Adipocyte (in vitro differentiated cells): ENCODE data around the gene UBE2Q2.
A peak's percentile ranks its signal among the peaks of the same experiment; 100 is the strongest.

Experiments
- DNase-seq: peaks from one replicate; pipeline ENCODE4 v3.0.0-alpha.2; 2015; ENCODE audit warnings: low read depth
- H3K27me3 ChIP-seq: replicated peaks from 2 replicates; pipeline ENCODE4 v1.7.0; 2013; ENCODE audit warnings: mild to moderate bottlenecking, low read length, moderate library complexity; ENCODE audit not compliant: control insufficient read depth, insufficient read depth
- H3K36me3 ChIP-seq: 2 replicates; pipeline ENCODE4 v1.7.0; 2013; ENCODE audit warnings: low read length, mild to moderate bottlenecking, moderate library complexity; ENCODE audit not compliant: control insufficient read depth, insufficient read depth, severe bottlenecking
- H3K4me1 ChIP-seq: 2 replicates; pipeline ENCODE4 v1.7.0; 2013; ENCODE audit warnings: mild to moderate bottlenecking, low read length, moderate library complexity; ENCODE audit not compliant: control insufficient read depth, insufficient read depth
- H3K4me3 ChIP-seq: 2 replicates; pipeline ENCODE4 v1.7.0; 2013; ENCODE audit warnings: mild to moderate bottlenecking, low read length, moderate library complexity
- H3K9ac ChIP-seq: 2 replicates; pipeline ENCODE4 v1.7.0; 2013; ENCODE audit warnings: mild to moderate bottlenecking, low read length, moderate library complexity
- H3K9me3 ChIP-seq: 2 replicates; pipeline ENCODE4 v1.7.0; 2013; ENCODE audit warnings: mild to moderate bottlenecking, low read length, moderate library complexity; ENCODE audit not compliant: control insufficient read depth

UBE2Q2 gene

DNA sequence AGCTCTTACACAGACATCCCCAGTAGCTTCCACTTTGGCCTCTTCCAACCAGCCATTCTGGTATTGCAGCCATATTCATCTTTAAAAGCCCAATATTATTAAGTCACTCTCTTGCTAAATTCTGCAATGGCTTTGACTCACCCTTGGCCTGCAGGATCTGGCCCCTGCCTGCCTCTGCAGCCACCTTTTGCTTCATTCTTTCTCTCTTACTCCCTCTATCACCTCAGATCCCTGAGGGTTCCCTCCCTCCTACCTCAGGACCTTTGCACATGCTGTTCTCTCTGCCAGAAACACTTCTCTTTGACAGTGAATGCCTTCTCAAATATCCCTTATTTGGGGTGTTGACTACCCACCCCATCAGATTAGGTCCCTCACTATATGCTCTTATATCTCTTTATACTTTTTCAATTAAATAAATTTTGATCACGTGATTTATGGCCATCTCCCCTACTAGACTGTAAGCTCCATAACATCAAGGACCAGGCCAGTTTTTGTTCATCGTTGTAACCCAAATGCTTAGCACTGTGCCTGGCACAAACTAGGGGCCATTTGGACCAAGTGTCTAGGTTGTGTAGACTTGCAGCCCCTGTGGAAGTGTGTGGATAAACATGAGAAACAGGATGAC lies 32.3 kb upstream of the UBE2Q2 start:
- Histone ChIP-seq H3K9me3 (no peaks in the 10 kb centered on the region), H3K4me3 (no peak overlapping the region), H3K27me3 (peaks cover 9% of the 10 kb centered on the region), H3K9ac (no peak overlapping the region), H3K36me3 (no peaks in the 10 kb centered on the region), H3K4me1 (peaks cover 23% of the 10 kb centered on the region)
- no peak for DNase-seq

DNA sequence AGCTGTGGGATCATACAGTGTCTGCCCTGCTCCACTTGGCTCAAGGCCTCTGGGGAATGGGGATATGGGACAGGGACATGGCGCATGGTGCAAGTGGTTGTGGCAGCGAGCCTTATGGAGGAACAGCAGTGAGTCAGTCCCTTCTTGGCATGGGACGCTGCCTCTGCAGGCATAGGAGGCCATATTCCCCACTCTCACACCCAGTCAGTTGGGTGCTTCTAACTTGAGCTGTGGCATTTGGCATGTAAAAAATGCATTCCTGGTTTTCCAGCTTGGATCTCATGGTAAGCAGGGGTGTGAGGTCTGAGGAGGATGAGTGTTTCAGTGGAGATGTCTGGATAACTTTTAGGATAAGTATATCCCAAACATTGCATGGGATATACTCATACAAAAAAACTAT lies 31.6 kb upstream of the UBE2Q2 start:
- Histone ChIP-seq H3K36me3 (no peaks in the 10 kb centered on the region), H3K27me3 (peaks cover 9% of the 10 kb centered on the region), H3K9me3 (no peaks in the 10 kb centered on the region), H3K9ac (no peak overlapping the region), H3K4me1 (peaks cover 23% of the 10 kb centered on the region), H3K4me3 (no peak overlapping the region)
- no peak for DNase-seq

DNA sequence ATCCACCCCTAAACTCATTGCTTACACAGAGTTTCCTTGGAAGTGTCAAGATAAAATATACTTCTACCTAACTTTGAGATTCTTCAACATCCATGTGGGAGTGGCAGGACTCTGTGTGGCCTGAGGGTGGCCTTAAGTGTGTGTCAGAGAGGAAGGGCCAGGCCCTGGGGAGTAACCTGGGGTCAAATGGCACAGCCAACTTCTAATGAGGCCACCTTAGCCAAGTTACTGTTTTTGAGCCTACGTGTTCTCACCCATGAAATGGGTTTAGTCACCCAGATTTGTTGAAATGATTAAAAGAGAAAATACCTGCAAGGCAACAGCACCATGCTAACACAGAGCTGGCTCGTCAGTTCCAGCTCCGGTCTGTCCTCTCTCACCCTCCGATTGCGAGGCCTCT lies 28.5 kb upstream of the UBE2Q2 start:
- Histone ChIP-seq H3K9ac (no peak overlapping the region), H3K9me3 (no peaks in the 10 kb centered on the region), H3K36me3 (no peaks in the 10 kb centered on the region)

DNA sequence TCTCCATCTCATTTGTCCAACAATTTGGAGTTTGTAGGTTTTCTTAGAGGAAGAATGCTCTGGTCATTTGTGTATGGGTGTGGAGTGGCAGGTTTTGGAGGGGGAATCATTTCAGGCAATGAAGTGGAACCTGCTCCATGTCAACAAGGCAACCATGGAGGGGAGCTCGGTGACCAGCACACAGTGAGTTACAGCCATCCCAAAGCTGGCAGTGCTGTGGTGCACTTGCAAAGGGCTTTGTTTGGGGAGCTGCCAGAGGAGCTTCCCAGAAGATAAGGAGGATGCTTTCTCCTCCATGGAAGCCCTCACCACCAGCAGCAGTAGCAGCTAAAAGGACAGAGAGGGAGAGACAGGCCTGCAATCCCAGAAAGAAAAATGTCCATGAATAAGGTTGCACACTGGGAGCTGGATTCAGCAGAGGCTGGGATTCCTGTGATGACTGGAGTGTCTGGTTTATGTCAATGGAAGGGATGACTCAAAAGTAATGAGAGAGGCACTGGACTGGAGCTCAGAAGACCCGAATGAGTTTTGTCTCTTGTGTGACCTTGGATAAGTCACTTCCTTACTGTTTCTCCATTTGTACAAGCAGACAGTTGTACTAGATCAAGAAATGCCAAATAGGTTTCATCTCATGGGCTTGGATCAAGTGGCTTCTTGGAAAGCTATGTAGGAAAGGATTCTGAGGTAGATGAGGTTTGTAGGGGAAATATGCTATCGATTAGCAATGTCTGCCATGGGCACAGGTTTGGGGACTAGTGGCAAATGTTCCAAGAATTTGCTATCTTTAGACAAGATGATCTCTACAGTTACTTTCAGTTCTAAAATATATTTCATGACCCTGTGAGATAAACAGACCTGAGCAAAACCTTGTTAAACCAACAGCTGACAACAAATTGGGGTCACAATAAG lies 27.2 kb upstream of the UBE2Q2 start:
- Histone ChIP-seq H3K9ac (no peak overlapping the region), H3K4me1 (peaks cover 15% of the 10 kb centered on the region), H3K27me3 (no peaks in the 10 kb centered on the region), H3K4me3 (no peak overlapping the region), H3K36me3 (no peaks in the 10 kb centered on the region), H3K9me3 (no peaks in the 10 kb centered on the region)
- no peak for DNase-seq

More for the DNA sequence above, 28.5 kb upstream of the UBE2Q2 start:
- no peak overlapping the region for H3K4me3 ChIP-seq
- H3K4me1 ChIP-seq: peaks cover 22% of the 10 kb centered on the region
- no peaks in the 10 kb centered on the region for H3K27me3 ChIP-seq
- DNase-seq: no peak

DNA sequence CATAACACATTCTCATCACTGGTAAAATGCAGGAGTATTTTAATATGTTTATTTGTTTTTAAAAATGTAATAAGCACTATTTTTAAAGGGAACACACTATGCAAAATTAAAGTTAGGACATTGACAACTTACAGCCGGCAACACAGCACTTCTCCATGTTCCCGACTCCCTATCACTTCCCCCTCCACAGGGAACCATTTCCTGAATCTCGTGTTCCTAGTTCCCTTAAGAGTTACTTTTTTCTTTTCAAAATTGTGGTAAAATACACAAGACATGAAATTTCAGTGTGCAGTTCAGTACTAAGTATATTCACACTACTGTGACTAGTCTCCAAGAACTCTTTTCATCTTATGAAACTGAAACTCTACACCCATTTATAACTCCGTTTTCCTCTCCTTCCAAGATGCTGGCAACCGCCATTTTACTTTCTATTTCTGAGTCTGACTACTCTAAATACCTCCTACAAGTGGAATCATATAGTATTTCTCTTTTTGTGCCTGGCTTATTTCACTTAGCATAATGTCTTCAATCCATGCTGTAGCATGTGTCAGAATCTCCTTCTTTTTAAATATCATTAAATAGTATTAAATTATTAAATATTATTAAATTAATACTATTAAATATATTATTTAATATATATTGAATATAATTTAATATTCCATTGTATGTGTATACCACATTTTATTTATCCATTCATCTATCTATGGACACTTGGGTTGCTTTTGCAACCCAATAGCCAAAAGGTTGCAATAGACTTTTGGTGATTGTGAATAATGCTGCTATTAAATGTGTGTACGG lies 25.9 kb upstream of the UBE2Q2 start:
- peaks cover 8% of the 10 kb centered on the region for H3K4me1 ChIP-seq
- H3K27me3 ChIP-seq: no peaks in the 10 kb centered on the region
- peak overlapping the region; percentile 79 for H3K4me3 ChIP-seq
- peak; percentile 48 for DNase-seq
- H3K36me3 ChIP-seq: no peaks in the 10 kb centered on the region
- no peaks in the 10 kb centered on the region for H3K9me3 ChIP-seq
- peak overlapping the region; percentile 68 for H3K9ac ChIP-seq

DNA sequence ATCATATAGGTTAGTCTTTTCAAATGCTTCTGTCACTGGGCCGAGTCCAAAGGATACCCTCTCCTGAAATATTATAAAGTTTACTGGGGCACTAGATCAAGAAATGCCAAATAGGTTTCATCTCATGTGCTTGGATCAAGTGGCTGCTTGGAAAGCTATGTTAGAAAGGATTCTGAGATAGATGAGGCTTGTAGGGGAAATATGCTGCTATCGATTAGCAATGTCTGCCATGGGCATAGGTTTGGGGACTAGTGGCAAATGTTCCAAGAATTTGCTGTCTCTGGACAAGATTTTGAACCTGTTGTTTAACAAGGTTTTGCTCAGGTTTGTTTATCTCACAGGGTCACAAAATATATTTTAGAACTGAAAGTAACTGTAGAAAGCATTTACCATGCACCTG lies 23.0 kb upstream of the UBE2Q2 start:
- Histone ChIP-seq H3K4me1 (peaks cover 5% of the 10 kb centered on the region), H3K4me3 (no peak overlapping the region), H3K9ac (no peak overlapping the region)

DNA sequence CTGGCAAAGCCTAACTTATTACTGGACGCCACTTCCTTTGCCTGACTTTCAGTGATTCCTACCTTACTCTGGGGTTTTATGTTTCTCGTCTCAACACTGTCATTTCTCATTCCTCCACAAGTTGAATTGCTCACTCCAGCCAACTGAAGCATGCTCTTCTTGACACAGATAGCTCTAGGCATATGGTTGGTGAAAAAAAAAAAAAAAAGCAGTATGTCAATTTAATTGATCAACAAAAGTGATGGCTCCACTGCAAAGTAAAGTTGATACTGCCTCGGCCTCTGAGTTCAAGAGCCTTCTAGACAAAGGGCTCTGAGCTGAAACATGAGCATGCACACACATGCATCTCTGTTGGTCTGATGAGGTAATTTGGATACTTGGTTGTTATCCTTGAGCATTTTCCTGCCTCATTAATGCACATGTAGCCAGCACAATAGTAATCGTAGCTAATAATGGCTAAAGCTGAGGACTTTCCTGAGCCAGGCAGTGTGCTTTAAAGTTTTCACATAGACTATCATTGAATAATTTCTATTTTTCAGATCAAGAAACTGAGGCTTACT lies 21.4 kb upstream of the UBE2Q2 start:
- H3K4me1 ChIP-seq: peaks cover 2% of the 10 kb centered on the region
- H3K4me3 ChIP-seq: no peak overlapping the region
- H3K9ac ChIP-seq: no peak overlapping the region
- H3K9me3 ChIP-seq: no peaks in the 10 kb centered on the region
- no peak for DNase-seq
- H3K36me3 ChIP-seq: no peaks in the 10 kb centered on the region
- no peaks in the 10 kb centered on the region for H3K27me3 ChIP-seq

More for the DNA sequence above, 23.0 kb upstream of the UBE2Q2 start:
- no peaks in the 10 kb centered on the region for H3K36me3 ChIP-seq
- H3K27me3 ChIP-seq: no peaks in the 10 kb centered on the region
- no peaks in the 10 kb centered on the region for H3K9me3 ChIP-seq
- no peak for DNase-seq

DNA sequence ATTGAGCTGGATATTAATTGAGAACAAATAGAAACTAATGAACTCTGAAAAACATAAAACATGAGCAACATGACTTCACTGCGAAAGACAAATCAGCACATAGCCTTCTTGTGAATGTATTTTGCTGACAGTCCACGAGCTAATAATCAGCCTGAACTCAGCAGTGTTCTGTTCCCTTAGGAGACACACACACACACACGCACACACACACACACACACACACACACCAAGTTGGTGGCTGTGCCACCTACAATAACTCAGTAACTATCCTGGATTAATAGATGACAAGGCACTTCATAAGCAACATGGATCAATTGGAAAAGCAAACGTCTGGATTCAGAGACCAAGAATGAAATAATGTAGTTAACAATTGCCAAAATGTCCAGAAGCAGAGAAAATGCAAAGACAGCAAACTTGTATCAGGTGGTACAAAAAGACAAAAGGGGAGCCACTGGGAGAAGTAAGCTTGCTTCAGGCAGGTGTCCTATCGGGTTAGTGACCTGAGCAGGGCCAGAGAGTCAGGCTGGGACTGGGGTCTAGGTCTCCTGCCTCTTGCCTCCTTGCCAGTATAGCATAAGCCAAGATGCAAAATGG lies 20.5 kb upstream of the UBE2Q2 start:
- no peak for DNase-seq
- Histone ChIP-seq H3K9me3 (no peaks in the 10 kb centered on the region), H3K4me1 (no peaks in the 10 kb centered on the region), H3K36me3 (no peaks in the 10 kb centered on the region), H3K9ac (no peak overlapping the region), H3K4me3 (no peak overlapping the region), H3K27me3 (no peaks in the 10 kb centered on the region)

DNA sequence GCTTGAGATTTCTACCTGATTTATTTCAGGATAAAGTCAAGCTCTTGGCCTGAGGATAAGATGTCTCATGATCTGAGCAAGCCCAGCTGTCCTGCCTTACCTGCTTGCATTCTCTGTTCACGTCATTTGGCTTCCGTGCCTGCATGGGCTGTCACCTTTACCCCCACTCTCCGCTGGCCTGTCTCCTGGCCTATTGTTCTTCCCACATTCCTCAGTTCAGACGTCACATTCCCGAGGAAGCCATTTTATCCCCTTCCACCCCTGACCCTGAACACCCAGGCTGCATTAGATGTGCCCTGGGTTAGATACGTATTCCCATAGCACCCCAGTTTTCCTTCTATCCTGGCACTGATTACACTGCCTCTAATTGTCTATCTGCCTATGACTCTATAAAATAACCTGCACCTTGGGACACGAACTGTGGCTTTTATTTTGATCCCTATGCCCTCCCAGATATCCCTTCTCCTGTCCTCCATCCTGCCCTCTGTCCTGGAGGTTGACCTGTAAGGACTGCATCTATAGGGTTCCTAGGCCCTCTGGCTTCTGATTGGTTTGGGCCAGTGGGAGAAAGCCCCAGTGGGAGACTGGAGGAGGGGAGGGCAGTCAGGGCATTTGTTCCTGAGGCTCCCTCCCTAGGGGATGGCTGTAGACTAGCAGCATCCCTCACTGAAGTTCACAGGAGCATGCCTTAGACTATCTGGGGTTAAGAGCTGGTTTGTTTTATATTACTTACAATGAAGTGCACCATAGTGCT lies 19.2 kb upstream of the UBE2Q2 start:
- no peak overlapping the region for H3K4me3 ChIP-seq
- no peak overlapping the region for H3K9ac ChIP-seq
- no peak for DNase-seq
- H3K36me3 ChIP-seq: no peaks in the 10 kb centered on the region
- H3K27me3 ChIP-seq: no peaks in the 10 kb centered on the region
- H3K4me1 ChIP-seq: no peaks in the 10 kb centered on the region
- H3K9me3 ChIP-seq: no peaks in the 10 kb centered on the region

DNA sequence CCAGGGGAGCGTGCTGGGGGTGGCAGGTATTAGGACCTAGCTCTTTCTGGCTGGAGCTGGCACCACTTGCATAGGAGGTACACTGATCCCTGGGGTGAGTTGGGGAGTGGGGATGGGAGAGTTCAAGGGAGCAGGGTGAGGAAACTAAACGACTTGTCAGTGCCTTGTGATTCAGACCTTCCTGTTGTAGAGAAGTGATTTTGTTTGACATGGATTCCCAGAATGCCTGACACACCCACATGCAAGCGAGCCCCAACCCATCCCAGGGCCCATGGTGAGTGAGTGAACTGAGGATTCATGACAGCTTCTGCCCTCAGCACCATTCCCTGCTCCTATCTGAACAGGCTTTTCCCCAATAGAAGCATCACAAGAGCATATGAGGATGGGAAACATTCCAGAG lies 15.6 kb upstream of the UBE2Q2 start:
- Histone ChIP-seq H3K9ac (no peak overlapping the region), H3K4me1 (no peaks in the 10 kb centered on the region), H3K27me3 (no peaks in the 10 kb centered on the region), H3K4me3 (no peak overlapping the region), H3K9me3 (no peaks in the 10 kb centered on the region), H3K36me3 (no peaks in the 10 kb centered on the region)
- no peak for DNase-seq
